ENCODE data around the gene C1orf174.

- TF ChIP-seq, protein P1, sequence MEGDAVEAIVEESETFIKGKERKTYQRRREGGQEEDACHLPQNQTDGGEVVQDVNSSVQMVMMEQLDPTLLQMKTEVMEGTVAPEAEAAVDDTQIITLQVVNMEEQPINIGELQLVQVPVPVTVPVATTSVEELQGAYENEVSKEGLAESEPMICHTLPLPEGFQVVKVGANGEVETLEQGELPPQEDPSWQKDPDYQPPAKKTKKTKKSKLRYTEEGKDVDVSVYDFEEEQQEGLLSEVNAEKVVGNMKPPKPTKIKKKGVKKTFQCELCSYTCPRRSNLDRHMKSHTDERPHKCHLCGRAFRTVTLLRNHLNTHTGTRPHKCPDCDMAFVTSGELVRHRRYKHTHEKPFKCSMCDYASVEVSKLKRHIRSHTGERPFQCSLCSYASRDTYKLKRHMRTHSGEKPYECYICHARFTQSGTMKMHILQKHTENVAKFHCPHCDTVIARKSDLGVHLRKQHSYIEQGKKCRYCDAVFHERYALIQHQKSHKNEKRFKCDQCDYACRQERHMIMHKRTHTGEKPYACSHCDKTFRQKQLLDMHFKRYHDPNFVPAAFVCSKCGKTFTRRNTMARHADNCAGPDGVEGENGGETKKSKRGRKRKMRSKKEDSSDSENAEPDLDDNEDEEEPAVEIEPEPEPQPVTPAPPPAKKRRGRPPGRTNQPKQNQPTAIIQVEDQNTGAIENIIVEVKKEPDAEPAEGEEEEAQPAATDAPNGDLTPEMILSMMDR (IDR thresholded peaks at IDR 0.05; ENCODE audit: insufficient read depth, low read length) = no peak
- TF ChIP-seq REST (IDR thresholded peaks at IDR 0.05; ENCODE audit: insufficient replicate concordance, low read depth) (no peak), POLR2AphosphoS5 (IDR thresholded peaks at IDR 0.05; ENCODE audit: low read depth) (no peak)
Observed at GRCh38 chr1:3921765-3922164, 21.7 kb upstream of the C1orf174 start.
